Eye (tissue), 1 donor: Measurements from ENCODE around the gene FAF2.
"Not testable (repeated sequence)": the region's sequence is repeated elsewhere in the genome, so short reads cannot be mapped to it uniquely, and the experiment has no call there.

Experiments used
- DNase-seq: peaks from one replicate; pipeline ENCODE4 v3.0.0-alpha.2; 2015

Gene FAF2, protein sequence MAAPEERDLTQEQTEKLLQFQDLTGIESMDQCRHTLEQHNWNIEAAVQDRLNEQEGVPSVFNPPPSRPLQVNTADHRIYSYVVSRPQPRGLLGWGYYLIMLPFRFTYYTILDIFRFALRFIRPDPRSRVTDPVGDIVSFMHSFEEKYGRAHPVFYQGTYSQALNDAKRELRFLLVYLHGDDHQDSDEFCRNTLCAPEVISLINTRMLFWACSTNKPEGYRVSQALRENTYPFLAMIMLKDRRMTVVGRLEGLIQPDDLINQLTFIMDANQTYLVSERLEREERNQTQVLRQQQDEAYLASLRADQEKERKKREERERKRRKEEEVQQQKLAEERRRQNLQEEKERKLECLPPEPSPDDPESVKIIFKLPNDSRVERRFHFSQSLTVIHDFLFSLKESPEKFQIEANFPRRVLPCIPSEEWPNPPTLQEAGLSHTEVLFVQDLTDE

DNA sequence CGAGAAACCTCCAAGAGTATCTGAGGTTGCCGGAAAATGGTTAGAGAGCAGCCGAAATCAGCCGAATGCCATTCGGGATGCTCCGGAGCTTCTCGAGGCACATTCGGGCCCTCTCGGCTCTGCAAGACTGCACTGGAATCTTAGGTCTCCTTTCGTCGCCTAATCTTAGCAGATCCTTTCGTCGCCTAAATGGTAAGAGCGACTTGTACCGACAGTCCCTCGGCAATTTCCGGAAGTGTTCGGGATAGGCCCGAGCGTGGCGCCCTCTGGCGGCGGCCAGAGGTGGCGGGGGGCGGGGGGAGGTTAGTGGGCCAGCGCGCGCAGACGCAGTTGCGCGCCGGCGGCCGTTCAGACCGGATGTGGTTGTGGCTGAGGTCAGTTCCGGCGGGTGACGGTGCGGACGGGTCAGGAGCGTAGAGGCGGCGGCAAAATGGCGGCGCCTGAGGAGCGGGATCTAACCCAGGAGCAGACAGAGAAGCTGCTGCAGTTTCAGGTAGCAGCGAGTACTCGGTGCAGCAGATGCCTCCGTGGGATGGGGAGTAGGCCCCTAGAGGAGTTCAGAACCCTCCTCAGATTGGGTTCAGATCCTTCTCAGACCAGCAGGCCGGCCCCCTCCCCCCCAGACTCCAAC lies at the start of gene FAF2:
TSS of gene FAF2 (plus strand) at position 408 of the 631 bp plus-strand sequence. CDS start at position 431, 23 bp downstream.
- DNase-seq = peak; percentile 99

DNA sequence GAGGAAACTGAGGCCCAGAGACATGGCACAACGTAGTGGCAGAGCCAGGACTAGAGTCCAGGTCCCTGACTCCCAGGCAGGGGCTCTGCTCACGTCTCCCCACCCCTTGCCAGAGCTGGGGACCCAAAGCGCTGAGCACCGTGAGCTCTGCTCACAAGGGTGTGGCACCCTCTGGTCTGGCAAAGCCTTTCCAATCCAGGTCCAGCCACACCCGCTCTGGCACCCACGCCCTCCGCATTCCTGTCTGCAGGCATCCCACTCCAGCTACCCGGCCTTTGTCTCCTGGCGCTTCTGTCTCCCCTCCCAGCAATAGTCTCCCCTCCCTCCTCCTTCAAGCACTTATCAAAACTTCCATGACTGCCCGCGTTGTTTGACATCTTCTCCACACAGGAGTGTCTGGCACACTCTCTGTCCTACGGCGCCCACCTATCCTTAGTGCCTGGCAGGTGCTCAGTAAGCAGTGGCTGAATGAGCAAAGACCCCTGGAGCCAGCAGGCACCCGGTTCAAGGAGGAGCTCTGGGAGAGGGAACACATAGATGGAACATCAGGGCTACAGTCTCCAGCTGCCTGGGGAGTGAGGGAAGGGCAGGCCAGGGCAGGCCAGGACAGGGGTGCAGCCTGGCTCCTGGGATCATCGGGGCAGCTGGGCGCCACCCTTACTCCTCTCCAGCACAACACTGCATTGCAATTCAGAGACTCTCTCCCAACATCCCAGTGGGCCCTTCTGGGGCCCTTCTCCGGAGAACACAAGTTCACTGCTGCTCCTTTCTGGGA lies 47.6 kb upstream of the FAF2 start:
- DNase-seq = no peak

DNA sequence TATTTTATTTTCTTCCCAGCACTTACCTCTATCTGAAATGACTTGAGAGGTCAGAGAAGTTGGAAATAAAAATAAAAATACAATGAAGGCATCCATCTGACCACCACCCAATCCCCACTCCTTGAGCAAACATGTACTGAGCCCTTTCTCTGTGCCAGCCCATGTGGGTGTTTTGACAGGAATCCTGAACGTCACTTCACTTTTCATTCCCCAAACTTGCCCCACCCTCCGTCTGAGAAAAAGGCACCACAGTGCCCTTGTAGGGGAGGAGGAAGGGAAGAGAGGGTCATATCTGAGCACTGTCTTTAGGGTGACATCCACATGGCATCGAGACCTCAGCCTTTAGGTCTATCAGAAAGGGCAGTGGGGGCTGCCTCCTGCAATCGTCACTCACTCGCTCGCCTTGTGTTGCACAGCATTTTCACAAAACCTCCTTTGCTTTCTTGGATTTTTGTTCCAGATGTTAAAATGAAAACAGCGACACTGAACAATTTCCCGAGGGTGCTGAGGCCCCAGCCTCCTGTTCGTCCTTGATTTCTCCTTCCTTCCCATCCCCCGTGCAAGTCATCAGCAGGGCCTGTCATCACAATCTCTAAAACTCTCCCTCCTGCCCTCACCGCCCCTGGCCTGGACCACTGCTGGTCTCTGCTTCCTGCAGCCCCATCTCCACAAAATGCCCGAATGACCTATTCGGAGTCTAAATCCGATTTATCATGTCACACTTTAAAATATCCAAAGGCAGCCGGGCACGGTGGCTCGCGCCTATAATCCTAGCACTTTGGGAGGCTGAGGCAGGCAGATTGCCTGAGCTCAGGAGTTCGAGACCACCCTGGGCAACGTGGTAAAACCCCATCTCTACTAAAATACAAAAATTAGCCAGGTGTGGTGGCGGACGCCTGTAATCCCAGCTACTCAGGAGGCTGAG lies 46.6 kb upstream of the FAF2 start:
- DNase-seq = no peak

DNA sequence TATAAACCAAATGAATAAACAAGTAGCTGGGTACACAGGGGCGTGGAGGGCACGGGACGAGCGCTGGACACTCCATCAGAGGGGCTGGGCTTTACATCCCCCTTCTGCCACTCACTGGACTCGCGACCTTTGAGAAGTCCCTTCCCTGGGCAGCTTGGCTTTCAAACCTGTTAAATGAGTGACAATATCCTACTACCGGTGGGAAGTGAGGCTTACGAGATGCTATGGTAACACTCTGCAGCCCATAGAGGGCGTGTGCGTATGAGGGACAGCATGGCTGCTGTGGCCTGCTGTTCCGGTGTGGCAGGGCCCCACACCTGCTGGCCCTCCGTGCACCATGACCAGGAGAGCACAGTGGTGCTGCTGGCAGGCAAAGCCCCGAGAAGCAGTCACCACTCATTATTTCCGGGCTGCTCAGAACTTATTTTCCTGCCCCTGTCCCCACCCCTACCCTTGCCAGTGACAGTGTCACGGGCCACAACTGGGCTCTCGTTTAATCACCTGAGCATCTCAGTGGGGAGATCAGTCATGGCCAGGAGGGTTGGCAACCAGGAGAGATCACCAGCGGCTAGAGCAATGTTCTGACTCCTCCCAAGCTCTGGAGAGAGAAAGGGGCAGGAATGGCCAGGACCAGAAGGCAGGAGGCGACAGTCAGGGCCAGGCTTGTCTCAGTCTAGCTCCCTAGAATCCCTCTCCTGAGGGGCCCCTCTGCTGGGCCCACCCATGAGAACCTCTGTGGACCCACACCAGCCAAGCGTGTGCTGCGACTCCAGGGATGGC lies 42.3 kb upstream of the FAF2 start:
- DNase-seq = no peak

DNA sequence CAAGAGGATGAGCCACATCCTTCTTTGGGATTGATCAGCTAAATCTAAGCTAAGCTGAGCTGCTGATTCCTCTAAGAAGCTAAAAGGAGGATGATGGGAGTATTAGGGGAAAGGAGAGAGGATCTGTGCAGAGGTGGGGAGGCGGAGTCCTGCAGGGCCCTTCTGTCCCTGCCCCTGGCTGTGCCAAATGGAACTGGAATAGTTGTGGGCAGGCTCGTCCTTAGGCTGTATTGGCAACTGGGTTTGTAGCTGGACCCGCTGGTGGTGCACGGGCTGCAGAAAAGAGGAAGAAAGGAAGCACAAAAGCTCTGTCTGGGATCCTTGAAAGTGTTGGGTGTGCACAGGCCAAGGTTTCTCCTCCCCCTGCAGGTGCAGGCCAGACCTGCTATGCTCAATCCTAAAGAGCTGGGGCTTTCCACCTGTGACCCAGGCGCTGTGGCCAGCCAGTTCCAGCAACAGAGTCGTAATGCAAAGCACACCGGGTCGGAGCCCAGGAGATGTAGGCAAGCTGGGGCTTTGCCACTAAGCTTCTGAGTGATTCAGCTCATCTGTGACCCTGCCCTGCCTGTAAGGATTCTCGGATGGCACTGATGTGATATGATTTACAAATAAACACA lies 41.6 kb upstream of the FAF2 start:
- no peak for DNase-seq

DNA sequence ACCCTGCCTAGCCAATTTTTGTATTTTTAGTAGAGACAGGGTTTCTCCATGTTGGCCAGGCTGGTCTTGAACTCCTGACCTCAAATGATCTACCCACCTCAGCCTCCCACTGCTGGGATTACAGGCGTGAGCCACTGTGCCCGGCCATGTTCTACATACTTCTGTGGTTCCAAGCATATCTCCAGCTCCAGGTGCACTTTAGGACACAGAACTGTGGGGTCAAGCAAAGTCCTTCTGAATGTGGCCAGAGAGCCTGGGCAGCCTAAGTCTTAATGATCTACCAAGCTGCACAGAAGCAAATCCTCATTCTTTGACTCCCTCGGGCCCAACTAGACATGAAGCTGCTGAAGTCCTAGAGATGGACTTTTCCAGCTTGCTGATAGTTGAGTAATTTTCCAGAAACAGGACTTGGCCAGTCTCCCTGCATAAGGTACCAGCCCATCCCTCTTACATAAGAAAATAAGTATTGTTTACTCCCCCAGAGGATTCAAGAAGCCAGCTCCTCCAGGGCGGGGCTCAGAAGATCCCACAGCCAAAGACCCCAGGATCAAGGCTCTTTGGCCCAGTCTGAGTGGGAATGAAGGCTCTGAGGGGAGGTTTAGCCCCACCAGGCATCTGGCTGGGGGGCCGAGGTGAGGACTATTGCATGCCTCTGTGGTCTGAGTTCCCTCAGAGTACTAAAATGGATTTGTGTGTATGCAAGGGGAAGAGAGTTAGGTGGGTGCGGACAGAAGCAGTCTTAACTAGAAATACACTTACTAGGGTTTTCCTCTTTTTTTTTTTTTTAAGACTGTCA lies 40.5 kb upstream of the FAF2 start:
- DNase-seq = no peak

DNA sequence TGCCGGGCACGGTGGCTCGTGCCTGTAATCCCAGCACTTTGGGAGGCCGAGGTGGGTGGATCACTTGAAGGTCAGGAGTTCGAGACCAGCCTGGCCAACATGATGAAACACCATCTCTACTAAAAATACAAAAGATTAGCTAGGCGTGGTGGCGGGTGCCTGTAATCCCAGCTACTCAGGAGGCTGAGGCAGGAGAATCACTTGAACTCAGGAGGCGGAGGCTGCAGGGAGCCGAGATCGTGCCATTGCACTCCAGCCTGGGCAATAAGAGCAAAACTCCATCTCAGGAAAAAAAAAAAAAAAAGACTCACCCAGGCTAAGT lies 40.0 kb upstream of the FAF2 start:
- DNase-seq = not testable (repeated sequence)

DNA sequence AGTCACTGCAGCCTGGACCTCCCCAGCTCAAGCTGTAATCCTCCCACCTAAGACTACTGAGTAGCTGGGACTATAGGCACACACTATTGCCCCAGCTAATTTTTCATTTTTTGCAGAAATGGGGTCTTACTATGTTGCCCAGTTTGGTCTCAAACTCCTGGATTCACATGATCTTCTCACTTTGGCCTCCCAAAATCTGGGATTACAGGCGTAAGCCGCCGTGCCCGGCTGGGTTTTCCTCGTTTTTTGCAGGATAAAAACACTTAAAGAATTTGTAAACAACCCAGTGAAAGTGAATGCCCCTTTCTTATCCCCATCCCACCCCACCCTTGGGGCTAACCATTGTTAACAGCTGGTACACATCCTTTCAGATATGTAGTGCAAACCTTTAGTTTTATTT lies 39.6 kb upstream of the FAF2 start:
- no peak for DNase-seq

DNA sequence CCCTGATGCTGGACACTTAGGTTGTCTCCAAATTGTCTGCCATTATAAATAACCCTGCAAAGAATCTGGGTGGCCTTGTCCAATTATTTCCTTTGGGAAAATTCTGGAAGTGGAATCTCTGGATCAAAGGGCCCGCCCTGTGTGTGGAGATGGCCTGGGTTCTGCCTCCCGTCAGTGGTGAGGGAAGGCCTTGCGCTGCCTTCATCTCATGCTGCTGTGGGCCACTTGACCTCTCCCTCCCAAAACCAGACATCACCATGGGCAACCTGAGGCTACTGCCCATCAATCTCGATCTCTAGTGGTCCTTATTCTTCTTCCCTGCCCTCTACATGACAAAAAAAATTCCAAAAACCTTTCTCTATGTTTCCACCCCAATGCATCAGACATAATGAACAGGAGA lies 38.4 kb upstream of the FAF2 start:
- no peak for DNase-seq

DNA sequence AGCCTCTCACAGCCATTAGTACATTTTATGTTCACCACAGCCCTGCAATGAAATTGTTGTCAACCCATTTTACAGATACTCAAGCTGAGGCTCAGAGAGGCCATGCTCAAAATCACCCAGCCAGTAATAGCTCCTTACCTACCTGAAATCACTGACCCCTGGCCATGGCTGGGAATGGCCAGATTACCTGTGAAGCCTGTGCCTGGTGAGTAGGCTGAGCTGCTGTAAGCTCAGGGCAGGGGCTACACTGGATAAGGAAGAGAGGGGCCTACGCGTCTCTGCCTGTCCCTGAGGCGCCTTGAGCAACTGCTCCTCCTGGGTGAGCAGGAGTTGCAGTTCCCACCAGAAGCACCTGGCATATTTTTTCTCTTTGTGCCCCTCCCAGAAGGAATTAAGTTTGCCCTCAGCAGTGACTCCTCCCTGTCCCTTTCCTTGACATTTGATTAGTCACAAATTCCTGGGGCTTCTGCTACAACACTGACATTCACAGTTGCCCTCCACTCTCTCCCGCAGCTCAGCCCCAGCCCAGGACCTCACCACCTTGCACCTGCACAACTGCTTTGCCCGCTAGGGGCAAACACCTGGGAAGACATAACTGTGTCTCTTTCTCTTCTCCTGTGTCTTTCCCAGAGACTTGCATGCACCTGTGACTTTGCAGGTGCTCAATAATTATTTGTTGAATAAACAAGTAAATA lies 37.6 kb upstream of the FAF2 start:
- no peak for DNase-seq

DNA sequence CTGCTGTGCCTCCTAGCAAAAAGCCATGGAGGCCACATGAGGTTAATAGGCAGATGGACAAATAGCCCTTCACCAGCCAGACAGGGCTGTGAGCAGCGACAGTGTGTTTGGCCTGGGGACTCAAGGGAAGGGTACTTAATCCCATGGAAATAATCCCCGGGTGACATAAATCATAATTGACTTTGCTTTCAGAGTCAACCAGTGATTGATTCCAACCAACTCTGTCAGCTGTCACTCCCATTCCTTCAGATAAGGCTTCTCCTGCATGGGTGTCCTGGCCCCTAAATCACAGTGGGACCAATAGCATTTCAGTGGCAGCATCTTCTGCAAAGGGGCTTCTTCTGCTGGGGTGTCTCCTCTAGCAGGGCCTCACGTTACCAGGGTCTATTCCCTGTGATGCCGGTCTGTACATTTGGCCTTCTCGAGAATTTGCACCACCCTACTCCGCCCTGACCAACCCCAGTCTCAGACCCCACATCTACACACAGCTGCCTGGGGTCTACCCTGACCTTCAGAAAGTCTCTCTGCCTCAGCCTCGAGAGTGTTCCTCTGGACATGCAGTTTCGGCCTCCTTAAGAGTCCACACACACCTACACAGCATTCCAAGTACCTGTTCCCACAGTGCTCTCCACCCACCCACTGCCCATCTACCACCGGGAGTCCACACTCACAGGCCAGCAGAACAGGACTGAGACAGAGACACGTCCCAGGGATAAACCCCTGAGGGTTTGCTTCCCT lies 35.5 kb upstream of the FAF2 start:
- no peak for DNase-seq

DNA sequence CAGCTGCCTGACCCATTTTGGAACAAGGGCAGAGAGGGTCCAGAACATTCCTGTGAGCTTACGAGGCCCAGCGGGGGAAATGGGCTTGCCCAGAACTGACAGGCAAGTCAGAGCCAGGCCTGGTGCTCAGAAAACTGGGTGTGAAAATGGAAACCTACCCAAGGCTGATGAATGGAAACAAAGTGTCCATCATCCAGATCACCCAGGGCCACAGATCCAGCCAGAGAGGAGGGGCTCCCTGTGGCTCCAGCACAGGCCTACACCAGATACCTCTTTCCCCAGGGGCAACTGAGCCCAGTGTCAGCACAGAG lies 35.0 kb upstream of the FAF2 start:
- DNase-seq = no peak

DNA sequence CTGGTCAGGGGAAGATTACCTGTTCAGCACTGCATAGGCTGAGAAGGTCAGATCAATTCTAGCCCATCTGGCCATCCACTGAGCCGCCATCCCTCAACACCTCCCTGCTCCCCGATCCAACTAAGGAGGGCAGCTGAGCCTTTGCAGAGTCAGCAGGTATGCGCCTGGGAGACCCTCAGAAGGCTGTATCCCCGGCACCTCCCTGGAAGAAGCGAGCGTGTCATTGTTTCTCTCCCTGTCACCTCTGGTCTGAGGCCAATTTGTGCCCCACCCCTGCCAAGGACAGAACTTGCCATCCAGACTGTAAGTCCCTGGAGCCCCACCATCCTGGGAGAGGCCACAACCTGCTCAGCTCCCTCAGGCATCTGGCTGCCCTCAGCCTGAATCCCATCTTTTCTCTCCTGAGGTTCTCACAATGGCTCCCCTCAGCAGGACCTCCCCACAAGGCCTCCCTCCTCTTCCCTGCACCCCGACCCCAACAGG lies 34.4 kb upstream of the FAF2 start:
- DNase-seq = no peak

DNA sequence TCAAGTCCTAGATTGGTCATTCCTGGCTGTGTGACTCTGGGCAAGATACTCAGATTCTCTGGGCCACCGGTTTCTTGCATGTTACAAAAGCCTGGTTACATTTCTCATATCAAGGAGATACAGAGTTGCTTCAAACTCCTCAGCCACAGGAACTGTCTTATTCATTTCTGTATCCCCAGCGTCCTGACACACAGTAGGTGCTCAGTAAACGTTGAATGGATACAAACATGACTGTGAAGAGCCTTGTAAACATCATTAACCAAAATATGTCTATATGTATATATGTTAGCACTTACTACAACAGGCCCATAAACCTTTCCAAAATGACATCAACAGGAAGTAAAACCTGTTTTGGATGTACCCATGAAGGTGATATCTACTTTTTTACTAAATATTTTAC lies 33.5 kb upstream of the FAF2 start:
- no peak for DNase-seq

DNA sequence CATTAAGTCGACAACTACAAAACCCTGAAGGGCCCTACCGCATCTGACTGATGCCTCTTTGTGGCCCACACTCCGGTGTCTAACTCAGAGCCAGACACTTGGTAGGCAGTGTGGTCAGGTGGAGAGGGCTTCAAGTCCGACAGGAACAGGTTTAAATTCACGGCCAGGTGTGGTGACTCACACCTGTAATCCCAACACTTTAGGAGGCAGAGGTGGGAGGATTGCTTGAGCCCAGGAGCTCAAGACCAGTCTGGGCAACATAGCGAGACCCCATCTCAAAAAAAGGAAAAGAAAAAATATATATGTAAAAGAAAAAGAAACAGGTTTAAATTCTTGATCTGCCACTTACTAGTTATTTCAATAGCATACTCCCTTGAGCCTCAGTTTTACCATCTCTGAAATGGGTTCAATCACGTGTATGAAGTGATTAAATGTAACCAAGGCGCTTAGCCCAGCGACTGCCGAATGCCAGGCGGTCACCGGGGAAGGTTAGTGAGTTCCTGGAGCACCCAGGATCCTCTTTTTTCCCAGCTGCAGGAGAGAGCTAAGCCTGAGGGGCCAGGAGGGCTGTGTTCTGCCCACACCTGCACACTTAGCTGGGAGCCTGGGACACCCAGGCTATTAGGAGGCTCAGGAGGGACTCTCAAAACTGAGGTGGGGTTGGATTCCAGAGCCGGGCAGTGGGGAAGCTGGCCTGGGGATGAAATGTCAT lies 32.8 kb upstream of the FAF2 start:
- DNase-seq = no peak

DNA sequence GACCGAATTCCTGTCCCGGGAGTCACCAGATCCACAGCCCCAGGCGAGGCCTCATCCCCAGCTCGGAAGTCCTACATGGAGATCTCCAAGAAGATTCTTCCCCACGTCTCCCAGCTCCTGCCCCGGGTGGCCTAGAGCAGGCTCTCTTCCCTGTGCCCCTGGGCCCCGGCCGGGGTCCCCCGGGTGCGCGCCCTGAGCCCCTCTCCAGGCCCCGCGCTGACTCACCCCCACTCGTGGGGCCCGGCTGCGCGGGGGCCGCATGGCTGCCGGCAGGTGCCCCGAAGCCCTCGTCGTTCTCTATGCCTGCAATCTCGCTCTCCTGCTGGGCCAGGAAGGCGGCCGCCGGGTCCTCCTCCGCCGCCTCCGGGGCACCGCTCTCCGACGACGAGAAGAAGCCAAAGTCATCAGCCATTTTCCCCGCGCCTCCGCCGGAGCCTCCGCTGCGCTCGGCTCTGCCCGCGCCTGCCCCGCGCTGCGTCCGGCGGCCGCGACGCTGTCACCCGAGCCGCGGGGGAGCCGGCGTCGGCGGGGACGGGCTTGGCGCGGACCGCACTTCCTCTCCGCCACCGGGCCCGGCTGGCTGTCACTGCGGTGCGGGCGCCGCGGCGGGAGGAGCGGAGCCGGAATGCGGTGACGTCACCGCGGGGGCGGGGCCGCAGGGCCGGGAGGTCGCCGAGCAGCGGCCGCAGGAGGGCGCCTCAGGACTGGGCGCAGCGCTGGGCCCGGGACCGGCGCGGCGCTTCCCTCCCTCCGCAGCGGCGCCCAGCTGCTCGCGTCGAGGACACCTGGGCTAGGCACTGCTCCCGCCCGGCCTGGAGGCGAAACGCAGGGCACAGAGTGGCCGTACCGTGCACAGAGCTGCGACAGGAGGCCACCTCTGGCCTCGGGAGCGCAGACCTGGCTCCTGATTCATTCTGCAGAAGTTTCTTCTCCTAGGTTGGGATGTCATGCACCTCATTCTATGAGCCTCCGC lies 31.9 kb upstream of the FAF2 start, which contains the start of gene CLTB:
TSS of gene CLTB (minus strand) at position 588 of the 973 bp plus-strand sequence. CDS start at position 412, 176 bp downstream.
- DNase-seq = peak; percentile 94

DNA sequence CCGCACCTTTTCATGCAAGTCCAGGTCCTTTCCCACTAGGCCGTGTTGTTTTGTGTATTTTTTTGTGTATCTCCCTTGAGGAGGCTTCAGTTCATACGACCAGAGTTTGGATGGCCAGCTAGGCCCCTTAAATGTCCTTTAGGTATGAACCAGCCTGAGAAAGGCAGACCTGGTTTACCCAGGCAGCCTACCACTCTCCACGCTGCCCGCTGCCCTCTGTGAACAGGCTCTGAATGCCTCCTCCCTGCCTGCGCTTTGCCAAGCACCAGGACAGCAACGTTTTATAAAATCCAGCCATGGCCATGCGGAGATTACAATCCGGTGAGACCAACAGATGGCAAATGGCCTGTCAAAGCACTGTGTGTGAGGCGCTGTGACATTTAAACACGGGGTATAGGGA lies 31.2 kb upstream of the FAF2 start:
- no peak for DNase-seq
